Osteocyte (in vitro differentiated cells): ENCODE results near the gene IL17RA. TPM values are rescaled to one million over a fixed set of nuclear protein-coding genes. Genes with fewer than 3 reads are reported as not detected.
"Not testable (repeated sequence)": the region's sequence is repeated elsewhere in the genome, so short reads cannot be mapped to it uniquely, and the experiment has no call there.

Source experiments
- DNase-seq: peaks from one replicate; pipeline ENCODE4 v3.0.0; 2021; ENCODE audit warnings: mixed read lengths; ENCODE audit not compliant: unreplicated experiment; ENCODE audit errors: extremely low spot score
- H3K27ac Mint-ChIP-seq: one replicate; pipeline ENCODE4 v1.8.0; 2021; ENCODE audit warnings: mild to moderate bottlenecking, mixed read lengths; ENCODE audit not compliant: unreplicated experiment
- H3K27me3 Mint-ChIP-seq: one replicate; pipeline ENCODE4 v1.8.0; 2021; ENCODE audit warnings: mixed read lengths; ENCODE audit not compliant: unreplicated experiment
- H3K36me3 Mint-ChIP-seq: one replicate; pipeline ENCODE4 v1.8.0; 2021; ENCODE audit warnings: mixed read lengths; ENCODE audit not compliant: unreplicated experiment
- H3K4me1 Mint-ChIP-seq: one replicate; pipeline ENCODE4 v1.8.0; 2021; ENCODE audit warnings: mixed read lengths; ENCODE audit not compliant: unreplicated experiment
- H3K4me3 Mint-ChIP-seq: one replicate; pipeline ENCODE4 v1.8.0; 2021; ENCODE audit warnings: mild to moderate bottlenecking, moderate library complexity, mixed read lengths; ENCODE audit not compliant: unreplicated experiment
- H3K9me3 Mint-ChIP-seq: one replicate; pipeline ENCODE4 v1.8.0; 2021; ENCODE audit warnings: mixed read lengths; ENCODE audit not compliant: unreplicated experiment
- CTCF ChIP-seq: fragments of 200-600 bp; sonication (generic); IDR thresholded peaks from 2 replicates; pipeline ENCODE4 v1.5.0; 2021; ENCODE audit warnings: antibody characterized with exemption, mild to moderate bottlenecking, moderate library complexity
- total RNA-seq: library from RNA; stranded (reverse); gene quantifications from 2 replicates; pipeline ENCODE4 v1.2.1, GENCODE V29; 2021

The IL17RA gene
- total RNA-seq, 1 donor from 2014 or later, result 12.1 TPM

GRCh38 chr22:17140826-17141766, 56.3 kb downstream of the IL17RA start:
- Mint-ChIP-seq H3K9me3 (no peaks in the 10 kb centered on the region), H3K4me1 (no peaks in the 10 kb centered on the region), H3K36me3 (peaks cover 15% of the 10 kb centered on the region), H3K27ac (no peak overlapping the region), H3K4me3 (no peak overlapping the region), H3K27me3 (no peaks in the 10 kb centered on the region)
- DNase-seq, result no peak
- no peak for TF ChIP-seq CTCF

- H3K27ac Mint-ChIP-seq, result no peak overlapping the region
- no peak for DNase-seq
- H3K27me3 Mint-ChIP-seq, result no peaks in the 10 kb centered on the region
- no peak for TF ChIP-seq CTCF
- H3K36me3 Mint-ChIP-seq, result peaks cover 9% of the 10 kb centered on the region
- no peak overlapping the region for H3K4me3 Mint-ChIP-seq
- H3K9me3 Mint-ChIP-seq, result no peaks in the 10 kb centered on the region
- no peaks in the 10 kb centered on the region for H3K4me1 Mint-ChIP-seq
Measured at GRCh38 chr22:17143101-17143500, 58.3 kb downstream of the IL17RA start.

- DNase-seq, result no peak
- Mint-ChIP-seq H3K9me3 (no peaks in the 10 kb centered on the region), H3K4me3 (no peak overlapping the region), H3K27ac (no peak overlapping the region), H3K4me1 (no peaks in the 10 kb centered on the region), H3K27me3 (no peaks in the 10 kb centered on the region), H3K36me3 (peaks cover 7% of the 10 kb centered on the region)
- no peak for TF ChIP-seq CTCF
Measured at GRCh38 chr22:17143826-17144225, 59.0 kb downstream of the IL17RA start.

GRCh38 chr22:17145021-17145680, 60.4 kb downstream of the IL17RA start:
- peaks cover 7% of the 10 kb centered on the region for H3K36me3 Mint-ChIP-seq
- no peaks in the 10 kb centered on the region for H3K9me3 Mint-ChIP-seq
- no peaks in the 10 kb centered on the region for H3K4me1 Mint-ChIP-seq
- no peak for TF ChIP-seq CTCF
- no peaks in the 10 kb centered on the region for H3K27me3 Mint-ChIP-seq
- DNase-seq, result no peak
- H3K27ac Mint-ChIP-seq, result no peak overlapping the region
- no peak overlapping the region for H3K4me3 Mint-ChIP-seq

- not testable (repeated sequence) for DNase-seq, H3K36me3 Mint-ChIP-seq, H3K27ac Mint-ChIP-seq, H3K4me3 Mint-ChIP-seq, H3K4me1 Mint-ChIP-seq, H3K27me3 Mint-ChIP-seq, H3K9me3 Mint-ChIP-seq
Measured at GRCh38 chr22:17147458-17147857, 62.7 kb downstream of the IL17RA start.
